Natural killer cell (primary cell): ENCODE measurements around the gene DOLPP1. TPM values are rescaled to one million over a fixed set of nuclear protein-coding genes. Genes with fewer than 3 reads are reported as not detected.
"Not testable (repeated sequence)": the region's sequence is repeated elsewhere in the genome, so short reads cannot be mapped to it uniquely, and the experiment has no call there.

Experiments used
- ATAC-seq, 3 donors: fragments of 150-1000 bp in 2 of 3; fragments of 200-7000 bp in 1 of 3; cut with Tn5 transposase; 1 replicate in 1 of 3; 2 replicates in 2 of 3; pipeline ENCODE4 v1.10.0; 2021; ENCODE audit warnings: mild to moderate bottlenecking in 2 of 3, moderate library complexity in 2 of 3
- DNase-seq, 2 donors: peaks; one replicate each; pipeline versions ENCODE4 v3.0.0 to v3.0.0-alpha.2; 2013 to 2021; ENCODE audit warnings: mixed read lengths in 1 of 2
- H3K27ac ChIP-seq: one replicate; pipeline ENCODE4 v1.5.1; 2013; ENCODE audit warnings: mild to moderate bottlenecking, low read length
- H3K27me3 ChIP-seq: one replicate; pipeline ENCODE4 v1.6.1; 2013; ENCODE audit warnings: low read length; ENCODE audit not compliant: control insufficient read depth, insufficient read depth
- H3K36me3 ChIP-seq: one replicate; pipeline ENCODE4 v1.6.1; 2013; ENCODE audit warnings: low read length; ENCODE audit not compliant: control insufficient read depth, insufficient read depth
- H3K4me1 ChIP-seq: one replicate; pipeline ENCODE4 v1.6.1; 2013; ENCODE audit warnings: low read length; ENCODE audit not compliant: control insufficient read depth, insufficient read depth
- H3K4me3 ChIP-seq: one replicate; pipeline ENCODE4 v1.5.1; 2013; ENCODE audit warnings: low read length
- H3K9me3 ChIP-seq: one replicate; pipeline ENCODE4 v1.6.1; 2013; ENCODE audit warnings: low read length; ENCODE audit not compliant: control insufficient read depth, insufficient read depth
- H3K27ac Mint-ChIP-seq, 2 donors: one replicate each; pipeline ENCODE4 v1.8.0; 2022; ENCODE audit warnings: mild to moderate bottlenecking in 2 of 2, mixed read lengths in 2 of 2, moderate library complexity in 1 of 2
- H3K27me3 Mint-ChIP-seq, 2 donors: one replicate each; pipeline ENCODE4 v1.8.0; 2022; ENCODE audit warnings: low read depth in 2 of 2, mixed read lengths in 2 of 2
- H3K36me3 Mint-ChIP-seq: one replicate; pipeline ENCODE4 v1.8.0; 2022; ENCODE audit warnings: mixed read lengths
- H3K4me1 Mint-ChIP-seq, 2 donors: one replicate each; pipeline ENCODE4 v1.8.0; 2022; ENCODE audit warnings: mixed read lengths in 2 of 2
- H3K4me3 Mint-ChIP-seq: one replicate; pipeline ENCODE4 v1.8.0; 2022; ENCODE audit warnings: mild to moderate bottlenecking, moderate library complexity, mixed read lengths
- H3K9me3 Mint-ChIP-seq, 2 donors: one replicate each; pipeline ENCODE4 v1.8.0; 2022; ENCODE audit warnings: mixed read lengths in 2 of 2
- WGBS: methylation state at CpG from one replicate; pipeline ENCODE4 v1.1.7; 2013; ENCODE audit warnings: missing lambda C conversion rate; ENCODE audit not compliant: insufficient coverage; 5-methylcytosine and 5-hydroxymethylcytosine counted together
- intact Hi-C: fragments of 100-400 bp; cut with micrococcal nuclease; formaldehyde crosslinking; loops from one replicate; pipeline ENCODE4 v1.14.2; 2022
- total RNA-seq, 4 donors: library from RNA; stranded (reverse); fragments of 120-200 nt in 1 of 4; gene quantifications; one replicate each; pipeline versions ENCODE4 v1.2.3 to v1.2.4, GENCODE V29; 2013 to 2022
- TF ChIP-seq, protein P1 (sequence below): fragments of 200-600 bp; IDR thresholded peaks from one replicate; pipeline ENCODE4 v1.8.0; 2022; ENCODE audit warnings: antibody characterized with exemption

The DOLPP1 gene
- total RNA-seq, 3 donors from 2014 or later (not counting 1 experiment from before 2014, with no cell fraction given) = 7.5 to 11.6 (median 7.8) TPM

DNA sequence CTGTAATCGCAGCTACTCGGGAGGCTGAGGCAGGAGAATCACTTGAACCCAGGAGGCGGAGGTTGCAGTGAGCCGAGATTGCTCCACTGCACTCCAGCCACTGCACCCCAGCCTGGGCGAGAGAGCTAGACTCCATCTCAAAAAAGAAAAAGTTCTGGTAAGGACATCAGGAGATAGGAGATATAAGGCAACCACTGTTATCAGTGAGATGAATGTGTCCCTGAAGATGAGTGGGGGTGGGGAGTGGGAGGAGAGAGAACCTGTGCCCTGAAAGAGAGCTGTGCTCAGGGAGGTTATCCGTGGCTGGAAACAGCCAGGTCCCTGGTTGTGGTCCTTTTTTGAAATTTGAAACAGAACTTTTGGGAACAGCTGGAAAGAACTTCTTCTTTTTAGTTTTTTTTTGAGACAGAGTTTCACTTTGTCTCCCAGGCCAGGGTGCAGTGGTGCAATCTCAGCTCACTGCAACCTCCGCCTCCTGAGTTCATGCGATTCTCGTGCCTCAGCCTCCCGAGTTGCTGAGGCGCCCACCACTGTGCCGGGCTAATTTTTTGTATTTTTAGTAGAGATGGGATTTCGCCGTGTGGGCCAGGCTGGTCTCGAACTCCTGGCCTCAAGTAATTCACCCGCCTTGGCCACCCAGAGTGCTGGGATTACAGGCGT, 32.9 kb downstream of the DOLPP1 start:
- Mint-ChIP-seq H3K36me3 (no peaks in the 10 kb centered on the region), H3K27ac (no peak overlapping the region), H3K4me1 (peaks cover 16 to 19% of the 10 kb centered on the region in 2 donors), H3K27me3 (no peaks in the 10 kb centered on the region), H3K4me3 (no peak overlapping the region), H3K9me3 (no peaks in the 10 kb centered on the region)
- 92% methylated on average over 17 of the region's 17 CpGs for WGBS
- no peak for DNase-seq
- TF ChIP-seq, protein P1, sequence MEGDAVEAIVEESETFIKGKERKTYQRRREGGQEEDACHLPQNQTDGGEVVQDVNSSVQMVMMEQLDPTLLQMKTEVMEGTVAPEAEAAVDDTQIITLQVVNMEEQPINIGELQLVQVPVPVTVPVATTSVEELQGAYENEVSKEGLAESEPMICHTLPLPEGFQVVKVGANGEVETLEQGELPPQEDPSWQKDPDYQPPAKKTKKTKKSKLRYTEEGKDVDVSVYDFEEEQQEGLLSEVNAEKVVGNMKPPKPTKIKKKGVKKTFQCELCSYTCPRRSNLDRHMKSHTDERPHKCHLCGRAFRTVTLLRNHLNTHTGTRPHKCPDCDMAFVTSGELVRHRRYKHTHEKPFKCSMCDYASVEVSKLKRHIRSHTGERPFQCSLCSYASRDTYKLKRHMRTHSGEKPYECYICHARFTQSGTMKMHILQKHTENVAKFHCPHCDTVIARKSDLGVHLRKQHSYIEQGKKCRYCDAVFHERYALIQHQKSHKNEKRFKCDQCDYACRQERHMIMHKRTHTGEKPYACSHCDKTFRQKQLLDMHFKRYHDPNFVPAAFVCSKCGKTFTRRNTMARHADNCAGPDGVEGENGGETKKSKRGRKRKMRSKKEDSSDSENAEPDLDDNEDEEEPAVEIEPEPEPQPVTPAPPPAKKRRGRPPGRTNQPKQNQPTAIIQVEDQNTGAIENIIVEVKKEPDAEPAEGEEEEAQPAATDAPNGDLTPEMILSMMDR = no peak
- H3K4me3 ChIP-seq = no peak overlapping the region
- no peak for ATAC-seq
- H3K4me1 ChIP-seq = peaks cover 25% of the 10 kb centered on the region
- H3K27me3 ChIP-seq = no peaks in the 10 kb centered on the region
- H3K36me3 ChIP-seq = no peaks in the 10 kb centered on the region
- intact Hi-C loops = no loop called here
- H3K9me3 ChIP-seq = no peaks in the 10 kb centered on the region
- no peak overlapping the region for H3K27ac ChIP-seq

DNA sequence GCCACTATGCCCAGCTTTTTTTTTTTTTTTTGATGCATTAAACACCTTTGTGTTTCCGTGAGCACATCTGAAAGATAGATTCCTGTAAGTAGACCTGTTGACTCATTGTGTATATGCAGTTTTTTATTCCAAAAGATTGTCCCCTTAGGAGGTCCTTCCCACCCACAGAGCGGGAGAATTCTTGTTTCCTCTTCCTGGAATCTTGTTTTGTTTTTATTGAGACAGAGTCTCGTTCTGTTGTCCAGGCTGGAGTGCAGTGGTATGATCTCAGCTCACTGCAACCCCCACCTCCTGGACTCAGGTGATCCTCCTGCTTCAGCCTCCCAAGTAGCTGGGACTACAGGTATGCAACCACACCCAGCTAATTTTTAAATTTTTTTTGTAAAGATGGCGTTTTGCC, 37.9 kb downstream of the DOLPP1 start:
- TF ChIP-seq, protein P1 = no peak
- Mint-ChIP-seq H3K4me1 (peaks cover 4 to 10% of the 10 kb centered on the region in 2 donors), H3K4me3 (no peak overlapping the region), H3K27me3 (no peaks in the 10 kb centered on the region), H3K27ac (no peak overlapping the region), H3K36me3 (no peaks in the 10 kb centered on the region), H3K9me3 (no peaks in the 10 kb centered on the region)
- intact Hi-C loops = no loop called here
- Histone ChIP-seq H3K4me1 (peaks cover under 1% of the 10 kb centered on the region), H3K27ac (no peak overlapping the region), H3K27me3 (no peaks in the 10 kb centered on the region), H3K36me3 (peaks cover 24% of the 10 kb centered on the region), H3K4me3 (no peak overlapping the region), H3K9me3 (no peaks in the 10 kb centered on the region)
- WGBS = 96% methylated on average over 2 of the region's 4 CpGs
- ATAC-seq (no peak), DNase-seq (no peak)

DNA sequence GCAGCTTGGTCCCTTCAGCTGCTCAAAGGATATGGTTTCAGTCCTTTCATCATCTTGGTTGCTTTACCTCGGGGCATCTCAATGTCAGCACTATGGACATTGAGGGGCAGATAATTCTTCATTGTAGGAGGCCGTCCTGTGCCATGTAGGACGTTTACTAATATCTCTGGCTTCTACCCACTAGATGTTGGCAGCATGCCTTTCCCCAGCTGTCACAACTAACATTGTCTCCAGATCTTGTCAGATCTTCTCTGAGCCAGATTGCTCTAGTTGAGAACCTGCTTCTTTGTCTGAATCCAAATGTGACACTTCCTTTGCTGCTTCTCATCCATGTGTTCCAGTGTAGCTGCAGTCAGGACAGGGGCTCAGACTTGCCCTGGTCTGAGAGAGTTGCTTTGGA, 40.6 kb downstream of the DOLPP1 start:
- no peak for ATAC-seq
- Histone ChIP-seq H3K9me3 (no peaks in the 10 kb centered on the region), H3K4me1 (no peaks in the 10 kb centered on the region), H3K27ac (no peak overlapping the region), H3K36me3 (peaks cover 39% of the 10 kb centered on the region), H3K27me3 (no peaks in the 10 kb centered on the region), H3K4me3 (no peak overlapping the region)
- DNase-seq = no peak
- Mint-ChIP-seq H3K4me1 (peaks cover 4 to 5% of the 10 kb centered on the region in 2 donors), H3K36me3 (no peaks in the 10 kb centered on the region), H3K9me3 (no peaks in the 10 kb centered on the region), H3K4me3 (no peak overlapping the region), H3K27me3 (no peaks in the 10 kb centered on the region), H3K27ac (no peak overlapping the region)
- TF ChIP-seq, protein P1 = no peak
- WGBS = 89% methylated on average over 3 of the region's 3 CpGs
- intact Hi-C loops = no loop called here

DNA sequence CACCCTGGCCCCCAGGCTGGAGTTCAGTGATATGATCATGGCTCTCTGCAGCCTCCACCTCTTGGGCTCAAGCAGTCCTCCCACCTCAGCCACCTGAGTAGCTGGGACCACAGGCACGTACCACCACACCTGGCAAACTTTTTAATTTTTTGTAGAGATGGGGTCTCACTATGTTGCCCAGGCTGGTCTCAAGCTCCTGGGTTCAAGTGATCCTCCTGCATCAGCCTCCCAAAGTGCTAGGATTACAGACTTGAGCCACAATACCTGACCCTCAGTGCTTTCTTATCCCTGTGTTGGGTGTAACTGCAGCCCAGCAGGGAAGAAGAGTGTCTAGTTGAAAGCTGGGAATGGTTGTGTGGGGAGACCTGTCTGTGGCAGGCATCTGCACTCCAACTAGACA, 41.2 kb downstream of the DOLPP1 start:
- WGBS = 89% methylated on average over 1 of the region's 1 CpG
- H3K4me3 ChIP-seq = no peak overlapping the region
- Mint-ChIP-seq H3K36me3 (no peaks in the 10 kb centered on the region), H3K27me3 (no peaks in the 10 kb centered on the region), H3K9me3 (no peaks in the 10 kb centered on the region), H3K4me3 (no peak overlapping the region), H3K27ac (no peak overlapping the region), H3K4me1 (peaks cover 4 to 5% of the 10 kb centered on the region in 2 donors)
- no peaks in the 10 kb centered on the region for H3K27me3 ChIP-seq
- H3K9me3 ChIP-seq = no peaks in the 10 kb centered on the region
- TF ChIP-seq, protein P1 = no peak
- peaks cover 41% of the 10 kb centered on the region for H3K36me3 ChIP-seq
- intact Hi-C loops = no loop called here
- ATAC-seq (no peak), DNase-seq (no peak)
- H3K4me1 ChIP-seq = no peaks in the 10 kb centered on the region
- no peak overlapping the region for H3K27ac ChIP-seq

DNA sequence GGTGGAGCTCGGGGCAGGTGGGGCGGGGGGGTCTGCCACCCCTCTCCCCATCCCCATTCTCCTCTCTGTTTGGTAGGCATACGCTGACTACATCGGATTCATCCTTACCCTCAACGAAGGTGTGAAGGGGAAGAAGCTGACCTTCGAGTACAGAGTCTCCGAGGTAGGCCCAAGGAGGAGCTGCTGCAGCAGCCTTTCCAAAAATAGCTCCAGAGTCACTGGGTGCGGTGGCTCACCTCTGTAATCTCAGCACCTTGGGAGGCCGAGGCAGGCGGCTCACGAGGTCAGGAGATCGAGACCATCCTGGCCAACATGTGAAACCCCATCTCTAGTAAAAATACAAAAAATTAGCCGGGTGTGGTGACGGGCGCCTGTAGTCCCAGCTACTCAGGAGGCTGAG, 42.1 kb downstream of the DOLPP1 start:
- H3K27ac ChIP-seq, ATAC-seq, H3K4me1 Mint-ChIP-seq, H3K27me3 Mint-ChIP-seq, H3K27me3 ChIP-seq, H3K4me1 ChIP-seq, H3K4me3 Mint-ChIP-seq, H3K36me3 Mint-ChIP-seq, H3K27ac Mint-ChIP-seq, H3K4me3 ChIP-seq, DNase-seq, H3K9me3 Mint-ChIP-seq, H3K9me3 ChIP-seq, intact Hi-C loops: not testable (repeated sequence)
- WGBS = 91% methylated on average over 12 of the region's 15 CpGs
- peaks cover 47% of the 10 kb centered on the region for H3K36me3 ChIP-seq
